GM12878 (cell line): ENCODE measurements around the gene ADAT3. TPM values are rescaled to one million over a fixed set of nuclear protein-coding genes. Genes with fewer than 3 reads are reported as not detected.
A peak's percentile ranks its signal among the peaks of the same experiment; 100 is the strongest.

ENCODE experiments used
- ATAC-seq: fragments of 200-7000 bp; cut with Tn5 transposase; 3 replicates; pipeline ENCODE4 v1.9.1; 2020; ENCODE audit warnings: mild to moderate bottlenecking, moderate library complexity
- BruUV-seq: library from RNA; stranded (reverse); fragments of 400-500 nt; replicated peaks from 2 replicates; lab custom pipeline; 2021; lab: Mats Ljungman, UMichigan
- CTCF ChIA-PET: fragments of 300-600 bp; sonication (Branson Sonifier 250); formaldehyde crosslinking; extraction: SDS; loops from one replicate; lab custom pipeline; 2021; ENCODE audit warnings: inconsistent platforms; lab: Yijun Ruan, JAX
- POLR2A ChIA-PET: fragments of 350-600 bp; formaldehyde crosslinking; extraction: SDS; loops from one replicate; lab custom pipeline; 2021; ENCODE audit warnings: inconsistent platforms; lab: Charles Lee
- RAD21 ChIA-PET: fragments of 300-600 bp; sonication (Branson Sonifier 250); formaldehyde crosslinking; loops from one replicate; lab custom pipeline; 2023; ENCODE audit warnings: antibody characterized with exemption; ENCODE audit not compliant: unreplicated experiment; lab: Charles Lee
- SMC1A ChIA-PET: fragments of 300-600 bp; sonication (Branson Sonifier 250); formaldehyde crosslinking; loops from one replicate; lab custom pipeline; 2023; ENCODE audit not compliant: unreplicated experiment, uncharacterized antibody; lab: Charles Lee
- DNase-seq: peaks from one replicate; pipeline ENCODE4 v3.0.0-alpha.2; 2011; ENCODE audit warnings: low read depth, low spot score
- FAIRE-seq: peaks from 3 replicates; lab custom pipeline; 2011; peaks lifted over from hg19 to GRCh38; lab: Jason Lieb, UNC
- H2AFZ ChIP-seq: 2 replicates; pipeline ENCODE4 v1.6.0; 2011; ENCODE audit warnings: low read depth, low read length, control low read depth; ENCODE audit not compliant: control insufficient read depth
- H3K27ac ChIP-seq: 2 replicates; pipeline ENCODE4 v1.5.1; 2011; ENCODE audit warnings: control low read depth; ENCODE audit not compliant: control insufficient read depth, insufficient read depth
- H3K27me3 ChIP-seq, 2 experiments: replicated peaks in 1 of 2; 2 replicates each; pipeline versions ENCODE4 v1.6.0 to v1.6.1; 2011; ENCODE audit warnings: low read length in 1 of 2; ENCODE audit not compliant: control insufficient read depth in 2 of 2, insufficient read depth in 2 of 2
- H3K36me3 ChIP-seq, 2 experiments: 2 replicates each; pipeline ENCODE4 v1.5.1; 2011; ENCODE audit warnings: low read length in 1 of 2; ENCODE audit not compliant: control insufficient read depth in 2 of 2, insufficient read depth in 2 of 2
- H3K4me1 ChIP-seq: 2 replicates; pipeline ENCODE4 v1.6.1; 2011; ENCODE audit warnings: mild to moderate bottlenecking, low read length, moderate library complexity, mixed read lengths; ENCODE audit not compliant: control insufficient read depth, insufficient read depth
- H3K4me2 ChIP-seq: 2 replicates; pipeline ENCODE4 v1.6.0; 2011; ENCODE audit warnings: control low read depth; ENCODE audit not compliant: control insufficient read depth, insufficient read depth
- H3K4me3 ChIP-seq: fragments of 200-600 bp; sonication (generic); 2 replicates; pipeline ENCODE4 v1.5.1; 2016
- H3K79me2 ChIP-seq: 2 replicates; pipeline ENCODE4 v1.6.0; 2011; ENCODE audit warnings: low read length; ENCODE audit not compliant: control insufficient read depth, insufficient read depth
- H3K9ac ChIP-seq: 2 replicates; pipeline ENCODE4 v1.8.0; 2011; ENCODE audit warnings: low read length, control low read depth, mixed read lengths; ENCODE audit not compliant: control insufficient read depth, insufficient read depth
- H3K9me3 ChIP-seq: replicated peaks from 3 replicates; pipeline ENCODE4 v1.5.1; 2011; ENCODE audit warnings: mild to moderate bottlenecking, low read length; ENCODE audit not compliant: control insufficient read depth, insufficient read depth
- H4K20me1 ChIP-seq: 2 replicates; pipeline ENCODE4 v1.6.0; 2011; ENCODE audit not compliant: control insufficient read depth, insufficient read depth
- BHLHE40 ChIP-seq, 2 experiments: fragments of 450-650 bp in 1 of 2; IDR thresholded peaks; 2 replicates each; pipeline ENCODE4 v1.6.1; 2011 to 2017; ENCODE audit warnings: low read depth in 2 of 2, borderline replicate concordance in 1 of 2, improper control_type of control experiment in 1 of 2, low read length in 1 of 2, mild to moderate bottlenecking in 1 of 2
- CBX5 ChIP-seq: sonication (generic); IDR thresholded peaks from 2 replicates; pipeline ENCODE4 v1.6.1; 2016; ENCODE audit warnings: low read depth, moderate library complexity, mild to moderate bottlenecking, inconsistent platforms
- JUNB ChIP-seq: IDR thresholded peaks from 2 replicates; pipeline ENCODE4 v1.6.1; 2016; ENCODE audit warnings: antibody characterized with exemption, mild to moderate bottlenecking
- KLF5 ChIP-seq: fragments of 450-650 bp; IDR thresholded peaks from 2 replicates; pipeline ENCODE4 v1.6.1; 2014; ENCODE audit warnings: mild to moderate bottlenecking; ENCODE audit not compliant: partially characterized antibody
- NR2C1 ChIP-seq: fragments of 450-650 bp; IDR thresholded peaks from 2 replicates; pipeline ENCODE4 v1.6.1; 2017; ENCODE audit warnings: antibody characterized with exemption, mild to moderate bottlenecking, moderate library complexity
- SPI1 ChIP-seq: IDR thresholded peaks from 2 replicates; pipeline ENCODE4 v1.6.1; 2011; ENCODE audit warnings: low read depth, mild to moderate bottlenecking, low read length, moderate library complexity, borderline replicate concordance; ENCODE audit not compliant: insufficient read depth
- TBL1XR1 ChIP-seq: IDR thresholded peaks from 2 replicates; pipeline ENCODE4 v1.6.1; 2012; ENCODE audit warnings: low read depth, low read length, improper control_type of control experiment
- ZZZ3 ChIP-seq: IDR thresholded peaks from 2 replicates; pipeline ENCODE4 v1.6.1; 2011; ENCODE audit warnings: low read depth; ENCODE audit not compliant: control insufficient read depth, insufficient read length
- WGBS: methylation state at CpG from one replicate; pipeline ENCODE4 v1.1.6; 2016; ENCODE audit warnings: low lambda C conversion rate; ENCODE audit not compliant: insufficient replicate concordance, insufficient coverage; ENCODE audit errors: missing lambda C conversion rate; 5-methylcytosine and 5-hydroxymethylcytosine counted together
- in situ Hi-C: fragments of 300-500 bp; cut with MboI; formaldehyde crosslinking; loops from 9 replicates; pipeline ENCODE4 v1.14.3; 2018; ENCODE audit warnings: mixed read lengths
- intact Hi-C: fragments of 100-400 bp; cut with micrococcal nuclease; formaldehyde crosslinking; loops from one replicate; pipeline ENCODE4 v1.14.2; 2022; ENCODE audit not compliant: unreplicated experiment
- polyA plus RNA-seq, 11 experiments: library from polyadenylated mRNA; depleted of rRNA in 4 of 11; unstranded in 6 of 11; stranded (reverse) in 5 of 11; fragments of >200 nt; fragmentation: Nextera tagmentation in 4 of 11; fragmentation: Illumina TruSeq in 1 of 11; extraction: Ambion mirVana in 4 of 11; extraction: Trizol in 1 of 11; gene quantifications; 1 replicate in 1 of 11; 2 replicates in 10 of 11; pipeline versions ENCODE4 v1.2.1 to v1.2.3, GENCODE V29; 2011 to 2016; ENCODE audit warnings: inconsistent platforms in 2 of 11, missing spikeins in 2 of 11, low read depth in 1 of 11
- total RNA-seq, 4 experiments: library from RNA; depleted of rRNA in 3 of 4; stranded (reverse); fragments of >200 nt in 3 of 4; fragmentation: Illumina TruSeq in 1 of 4; extraction: Trizol in 1 of 4; gene quantifications; 2 replicates each; pipeline versions ENCODE4 v1.2.1 to v1.2.3, GENCODE V29; 2013 to 2021
- TF ChIP-seq, protein P1 (sequence below): IDR thresholded peaks from 2 replicates; pipeline ENCODE4 v1.6.1; 2011; ENCODE audit warnings: borderline replicate concordance, low read depth, mild to moderate bottlenecking, moderate library complexity, mixed read lengths, low read length; ENCODE audit not compliant: insufficient read depth; ENCODE audit errors: extremely low read length
- TF ChIP-seq, protein P2 (sequence below): IDR thresholded peaks from 2 replicates; pipeline ENCODE4 v1.6.1; 2012; ENCODE audit warnings: low read depth, low read length, improper control_type of control experiment
- TF ChIP-seq, protein P3 (sequence below): fragments of 450-650 bp; formaldehyde crosslinking; IDR thresholded peaks from 2 replicates; pipeline ENCODE4 v1.4.0; 2020; ENCODE audit warnings: mild to moderate bottlenecking, moderate library complexity
- TF ChIP-seq, protein P4 (sequence below): fragments of 150-350 bp; IDR thresholded peaks from 2 replicates; pipeline ENCODE4 v1.6.1; 2014; ENCODE audit warnings: mild to moderate bottlenecking, low read depth, low read length

Gene ADAT3
- total and polyA plus RNA-seq, 10 of the 15 experiments (the other 5 are each of a cell fraction or from before 2014, with no cell fraction given) = 0.27 to 11.8 (median 7.7) TPM; not detected in 3

DNA sequence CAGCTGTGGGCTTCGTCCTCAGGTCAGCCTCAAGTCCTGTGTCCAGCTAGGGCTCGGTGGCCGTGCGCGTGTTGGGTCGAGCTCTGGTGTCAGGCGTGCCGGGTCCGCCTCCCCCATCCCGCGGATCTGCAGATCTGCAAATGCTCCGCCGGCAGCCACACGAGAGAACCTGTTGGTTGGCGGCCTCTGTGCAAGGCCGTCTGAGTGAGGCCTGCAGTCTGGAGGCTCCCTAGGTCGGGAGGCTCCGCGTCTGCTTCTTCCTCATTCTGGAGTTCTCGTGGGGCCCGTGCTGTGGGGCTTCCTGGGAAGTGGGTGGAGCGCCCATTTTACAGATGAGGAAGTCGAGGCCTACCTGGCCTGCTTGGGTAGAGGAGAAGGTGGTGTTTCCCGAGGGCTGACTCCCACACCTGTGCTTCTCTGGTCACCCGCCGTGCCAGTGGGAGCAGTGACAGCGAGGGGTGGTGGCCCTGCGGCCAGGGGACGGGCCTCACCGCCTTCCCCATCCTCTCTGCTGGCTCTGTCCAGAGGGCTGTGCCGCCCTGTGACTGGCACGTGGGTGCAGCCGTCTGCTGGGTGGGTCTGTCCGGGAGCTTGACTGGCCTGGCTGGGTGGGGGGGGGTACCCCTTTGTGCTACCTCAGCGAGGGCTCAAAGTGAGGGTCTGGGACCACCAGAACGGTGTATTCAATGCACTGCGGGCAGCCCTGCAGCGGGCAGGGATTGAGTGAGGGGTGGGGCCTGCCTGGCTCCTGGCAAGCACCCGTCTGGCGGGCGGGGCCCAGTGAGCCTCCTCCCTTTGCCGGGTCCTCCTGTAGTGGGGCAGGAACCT, 39.1 kb downstream of the ADAT3 start (continued):
- TF ChIP-seq NR2C1 (no peak), SPI1 (peak; percentile 7; the same call in 1 of the 2 replicates), BHLHE40 (IDR thresholded peaks at IDR 0.05; ENCODE audit: borderline replicate concordance in 1 of 2, low read depth in 2 of 2, low read length in 1 of 2) (no peak)
- TF ChIP-seq, protein P1, sequence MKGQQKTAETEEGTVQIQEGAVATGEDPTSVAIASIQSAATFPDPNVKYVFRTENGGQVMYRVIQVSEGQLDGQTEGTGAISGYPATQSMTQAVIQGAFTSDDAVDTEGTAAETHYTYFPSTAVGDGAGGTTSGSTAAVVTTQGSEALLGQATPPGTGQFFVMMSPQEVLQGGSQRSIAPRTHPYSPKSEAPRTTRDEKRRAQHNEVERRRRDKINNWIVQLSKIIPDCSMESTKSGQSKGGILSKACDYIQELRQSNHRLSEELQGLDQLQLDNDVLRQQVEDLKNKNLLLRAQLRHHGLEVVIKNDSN = no peak
- TF ChIP-seq, all 136 proteins: peak for 3

DNA sequence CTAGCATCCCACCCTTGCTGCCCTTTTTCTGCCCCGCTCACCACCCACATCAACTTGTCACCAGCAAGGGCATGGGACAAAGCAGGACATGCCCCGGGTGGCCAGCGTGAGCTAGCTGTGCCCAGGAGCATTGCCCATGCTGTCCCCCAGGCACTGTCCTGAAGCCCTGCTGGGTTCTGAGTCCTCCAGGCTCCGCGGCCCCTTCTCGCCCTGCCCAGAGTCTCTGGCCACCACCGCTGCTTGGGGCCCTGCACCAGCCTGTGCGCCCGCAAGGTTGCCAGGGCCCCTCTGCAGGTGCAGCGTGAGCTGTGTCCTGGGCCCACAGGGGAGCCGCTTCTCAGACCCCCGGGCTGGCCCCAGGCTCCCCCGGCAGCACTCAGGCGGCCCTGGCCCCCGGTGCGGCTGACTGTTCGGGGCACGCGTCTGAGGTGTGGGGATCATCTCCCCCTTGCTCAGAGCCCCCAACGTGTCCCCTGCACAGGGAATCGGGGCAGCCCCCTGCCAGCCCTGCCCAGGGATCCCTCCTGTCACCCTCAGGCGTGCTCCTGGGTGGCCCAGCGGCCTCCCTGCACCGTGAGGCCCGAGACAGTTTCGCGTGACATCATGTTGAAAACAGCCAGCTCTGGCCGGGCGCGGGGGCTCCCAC, 39.8 kb downstream of the ADAT3 start:
- H3K27me3 ChIP-seq = no peaks in the 10 kb centered on the region
- no peak overlapping the region; the same call in 1 of the 2 replicates for H3K4me3 ChIP-seq
- ChIA-PET RAD21 (no interaction called here), CTCF (interaction anchor here (1.1 to 1.7 kb wide), 2 partner anchors 15 to 57 kb away, joined by 3 to 4 read pairs; no protein-coding TSS in a partner anchor), SMC1A (no interaction called here), POLR2A (no interaction called here)
- H3K4me2 ChIP-seq = peak overlapping the region; percentile 3; the same call in 1 of the 2 replicates
- no peak for FAIRE-seq
- peaks cover 77% of the 10 kb centered on the region for H3K79me2 ChIP-seq
- H3K9ac ChIP-seq = no peak overlapping the region
- peaks cover 0 to 4% of the 10 kb centered on the region in 2 experiments; a peak in 2 of 4 replicates for H3K36me3 ChIP-seq
- H3K27ac ChIP-seq = no peak overlapping the region
- no TSS peak for BruUV-seq
- no peak for DNase-seq
- peaks cover 5% of the 10 kb centered on the region for H3K4me1 ChIP-seq
- H3K9me3 ChIP-seq = no peaks in the 10 kb centered on the region; the same call in 2 of the 3 replicates
- peaks cover 5% of the 10 kb centered on the region; the same call in 1 of the 2 replicates for H4K20me1 ChIP-seq
- no peak for ATAC-seq
- 84% methylated on average over 29 of the region's 30 CpGs for WGBS
- intact Hi-C loops = no loop called here
- no peak overlapping the region for H2AFZ ChIP-seq
- in situ Hi-C loops = no loop called here
- no peak for TF ChIP-seq CBX5
- TF ChIP-seq KLF5 = no peak
- TF ChIP-seq ZZZ3 = no peak
- TF ChIP-seq TBL1XR1 = no peak
- TF ChIP-seq, protein P2, sequence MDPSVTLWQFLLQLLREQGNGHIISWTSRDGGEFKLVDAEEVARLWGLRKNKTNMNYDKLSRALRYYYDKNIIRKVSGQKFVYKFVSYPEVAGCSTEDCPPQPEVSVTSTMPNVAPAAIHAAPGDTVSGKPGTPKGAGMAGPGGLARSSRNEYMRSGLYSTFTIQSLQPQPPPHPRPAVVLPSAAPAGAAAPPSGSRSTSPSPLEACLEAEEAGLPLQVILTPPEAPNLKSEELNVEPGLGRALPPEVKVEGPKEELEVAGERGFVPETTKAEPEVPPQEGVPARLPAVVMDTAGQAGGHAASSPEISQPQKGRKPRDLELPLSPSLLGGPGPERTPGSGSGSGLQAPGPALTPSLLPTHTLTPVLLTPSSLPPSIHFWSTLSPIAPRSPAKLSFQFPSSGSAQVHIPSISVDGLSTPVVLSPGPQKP = no peak
- TF ChIP-seq, protein P3, sequence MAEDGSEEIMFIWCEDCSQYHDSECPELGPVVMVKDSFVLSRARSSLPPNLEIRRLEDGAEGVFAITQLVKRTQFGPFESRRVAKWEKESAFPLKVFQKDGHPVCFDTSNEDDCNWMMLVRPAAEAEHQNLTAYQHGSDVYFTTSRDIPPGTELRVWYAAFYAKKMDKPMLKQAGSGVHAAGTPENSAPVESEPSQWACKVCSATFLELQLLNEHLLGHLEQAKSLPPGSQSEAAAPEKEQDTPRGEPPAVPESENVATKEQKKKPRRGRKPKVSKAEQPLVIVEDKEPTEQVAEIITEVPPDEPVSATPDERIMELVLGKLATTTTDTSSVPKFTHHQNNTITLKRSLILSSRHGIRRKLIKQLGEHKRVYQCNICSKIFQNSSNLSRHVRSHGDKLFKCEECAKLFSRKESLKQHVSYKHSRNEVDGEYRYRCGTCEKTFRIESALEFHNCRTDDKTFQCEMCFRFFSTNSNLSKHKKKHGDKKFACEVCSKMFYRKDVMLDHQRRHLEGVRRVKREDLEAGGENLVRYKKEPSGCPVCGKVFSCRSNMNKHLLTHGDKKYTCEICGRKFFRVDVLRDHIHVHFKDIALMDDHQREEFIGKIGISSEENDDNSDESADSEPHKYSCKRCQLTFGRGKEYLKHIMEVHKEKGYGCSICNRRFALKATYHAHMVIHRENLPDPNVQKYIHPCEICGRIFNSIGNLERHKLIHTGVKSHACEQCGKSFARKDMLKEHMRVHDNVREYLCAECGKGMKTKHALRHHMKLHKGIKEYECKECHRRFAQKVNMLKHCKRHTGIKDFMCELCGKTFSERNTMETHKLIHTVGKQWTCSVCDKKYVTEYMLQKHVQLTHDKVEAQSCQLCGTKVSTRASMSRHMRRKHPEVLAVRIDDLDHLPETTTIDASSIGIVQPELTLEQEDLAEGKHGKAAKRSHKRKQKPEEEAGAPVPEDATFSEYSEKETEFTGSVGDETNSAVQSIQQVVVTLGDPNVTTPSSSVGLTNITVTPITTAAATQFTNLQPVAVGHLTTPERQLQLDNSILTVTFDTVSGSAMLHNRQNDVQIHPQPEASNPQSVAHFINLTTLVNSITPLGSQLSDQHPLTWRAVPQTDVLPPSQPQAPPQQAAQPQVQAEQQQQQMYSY (CRISPR knock-in tag) = no peak
- no peak for TF ChIP-seq JUNB
- TF ChIP-seq, protein P4, sequence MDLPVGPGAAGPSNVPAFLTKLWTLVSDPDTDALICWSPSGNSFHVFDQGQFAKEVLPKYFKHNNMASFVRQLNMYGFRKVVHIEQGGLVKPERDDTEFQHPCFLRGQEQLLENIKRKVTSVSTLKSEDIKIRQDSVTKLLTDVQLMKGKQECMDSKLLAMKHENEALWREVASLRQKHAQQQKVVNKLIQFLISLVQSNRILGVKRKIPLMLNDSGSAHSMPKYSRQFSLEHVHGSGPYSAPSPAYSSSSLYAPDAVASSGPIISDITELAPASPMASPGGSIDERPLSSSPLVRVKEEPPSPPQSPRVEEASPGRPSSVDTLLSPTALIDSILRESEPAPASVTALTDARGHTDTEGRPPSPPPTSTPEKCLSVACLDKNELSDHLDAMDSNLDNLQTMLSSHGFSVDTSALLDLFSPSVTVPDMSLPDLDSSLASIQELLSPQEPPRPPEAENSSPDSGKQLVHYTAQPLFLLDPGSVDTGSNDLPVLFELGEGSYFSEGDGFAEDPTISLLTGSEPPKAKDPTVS = no peak
